Upper lobe of left lung (tissue), 6 donors: Measurements from ENCODE around the gene KCNJ6. TPM values are rescaled to one million over a fixed set of nuclear protein-coding genes. Genes with fewer than 3 reads are reported as not detected.

Experiments used
- ATAC-seq, 2 donors: fragments of 200-7000 bp; cut with Tn5 transposase; one replicate each; pipeline ENCODE4 v1.9.1; 2022; ENCODE audit warnings: mild to moderate bottlenecking in 2 of 2, moderate library complexity in 2 of 2; ENCODE audit not compliant: low FRiP score in 2 of 2
- DNase-seq, 2 donors: peaks; one replicate each; pipeline ENCODE4 v3.0.0-alpha.2; 2019 to 2020
- H3K27ac ChIP-seq, 4 donors: fragments of 200-600 bp; sonication (generic); one replicate each; pipeline ENCODE4 v1.5.1; 2016 to 2019
- H3K27me3 ChIP-seq, 4 donors: fragments of 200-600 bp; sonication (generic); one replicate each; pipeline ENCODE4 v1.5.1; 2017 to 2019
- H3K36me3 ChIP-seq, 4 donors: fragments of 200-600 bp; sonication (generic); one replicate each; pipeline ENCODE4 v1.5.1; 2016 to 2019
- H3K4me1 ChIP-seq, 4 donors: fragments of 200-600 bp; sonication (generic); one replicate each; pipeline ENCODE4 v1.5.1; 2018 to 2019
- H3K4me3 ChIP-seq, 4 donors: fragments of 200-600 bp; sonication (generic); one replicate each; pipeline ENCODE4 v1.5.1; 2017 to 2019; ENCODE audit warnings: mild to moderate bottlenecking in 2 of 4, moderate library complexity in 1 of 4
- H3K9me3 ChIP-seq, 4 donors: fragments of 200-600 bp; sonication (generic); one replicate each; pipeline ENCODE4 v1.5.1; 2018 to 2019
- EP300 ChIP-seq, 4 donors: sonication (generic); formaldehyde crosslinking; IDR thresholded peaks; one replicate each; pipeline ENCODE4 v1.5.1; 2017; ENCODE audit warnings: antibody characterized with exemption in 4 of 4, control low read depth in 2 of 4
- POLR2A ChIP-seq, 4 donors: fragments of 450-650 bp; IDR thresholded peaks; one replicate each; pipeline ENCODE4 v1.5.1; 2016 to 2017; ENCODE audit warnings: antibody characterized with exemption in 4 of 4, mild to moderate bottlenecking in 2 of 4
- POLR2AphosphoS5 ChIP-seq, 2 donors: sonication (generic); formaldehyde crosslinking; IDR thresholded peaks; one replicate each; pipeline ENCODE4 v1.5.1; 2017; ENCODE audit warnings: antibody characterized with exemption in 2 of 2
- WGBS, 2 donors: methylation state at CpG; one replicate each; pipeline ENCODE4 v1.1.5; 2017 to 2018; 5-methylcytosine and 5-hydroxymethylcytosine counted together
- total RNA-seq, 6 donors: library from RNA; depleted of rRNA in 4 of 6; stranded (reverse); fragments of >200 nt in 4 of 6; gene quantifications; one replicate each; pipeline versions ENCODE4 v1.1.0 to v1.2.1, GENCODE V29; 2016 to 2021
- TF ChIP-seq, protein P1 (sequence below), 6 experiments: fragments of 450-650 bp in 4 of 6; fragments of 200-600 bp in 2 of 6; sonication (generic) in 2 of 6; IDR thresholded peaks; one replicate each; pipeline ENCODE4 v1.5.1; 2016 to 2019; ENCODE audit warnings: antibody characterized with exemption in 6 of 6
- donor health status: DM: no; HTN: no; CAD: no; lungs with moderate emphysema.
- donor health status: DM: no; HTN: yes; CAD: no; lungs with severe emphysema.

KCNJ6 gene
- total RNA-seq, 6 donors from 2014 or later = 0.06 to 0.15 TPM; not detected in 4

DNA sequence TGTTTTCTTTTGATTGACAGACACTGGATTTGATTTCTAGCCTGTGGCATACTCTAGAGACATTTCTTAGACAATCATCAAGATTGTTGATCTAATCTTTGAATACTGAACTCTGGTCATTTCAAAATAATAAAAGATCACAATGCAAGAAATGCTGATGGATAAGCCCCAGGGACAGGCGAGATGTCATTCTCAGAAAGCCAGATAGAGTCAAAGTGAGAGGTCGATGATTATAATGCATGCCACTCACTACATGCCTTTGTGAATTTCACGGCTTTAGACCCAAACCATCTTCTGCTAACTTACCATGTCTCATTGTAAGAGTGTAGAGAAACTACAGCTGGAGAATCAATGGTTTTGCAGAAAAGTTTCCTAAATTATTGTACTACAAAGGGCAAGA lies 292.6 kb downstream of the KCNJ6 start:
- no peak for ATAC-seq

GRCh38 chr21:37623183-37623582 lies 293.1 kb downstream of the KCNJ6 start:
- Histone ChIP-seq H3K27me3 (no peaks in the 10 kb centered on the region), H3K27ac (peak overlapping the region in 1 of 4 donors; percentile 42), H3K36me3 (no peaks in the 10 kb centered on the region), H3K4me3 (no peak overlapping the region), H3K4me1 (peaks cover 8 to 14% (median 11%) of the 10 kb centered on the region in 4 donors), H3K9me3 (no peaks in the 10 kb centered on the region)
- ATAC-seq = no peak
- WGBS, 2 donors = 50 to 56% methylated on average over 3 of the region's 3 CpGs
- no peak for DNase-seq
- TF ChIP-seq, protein P1, sequence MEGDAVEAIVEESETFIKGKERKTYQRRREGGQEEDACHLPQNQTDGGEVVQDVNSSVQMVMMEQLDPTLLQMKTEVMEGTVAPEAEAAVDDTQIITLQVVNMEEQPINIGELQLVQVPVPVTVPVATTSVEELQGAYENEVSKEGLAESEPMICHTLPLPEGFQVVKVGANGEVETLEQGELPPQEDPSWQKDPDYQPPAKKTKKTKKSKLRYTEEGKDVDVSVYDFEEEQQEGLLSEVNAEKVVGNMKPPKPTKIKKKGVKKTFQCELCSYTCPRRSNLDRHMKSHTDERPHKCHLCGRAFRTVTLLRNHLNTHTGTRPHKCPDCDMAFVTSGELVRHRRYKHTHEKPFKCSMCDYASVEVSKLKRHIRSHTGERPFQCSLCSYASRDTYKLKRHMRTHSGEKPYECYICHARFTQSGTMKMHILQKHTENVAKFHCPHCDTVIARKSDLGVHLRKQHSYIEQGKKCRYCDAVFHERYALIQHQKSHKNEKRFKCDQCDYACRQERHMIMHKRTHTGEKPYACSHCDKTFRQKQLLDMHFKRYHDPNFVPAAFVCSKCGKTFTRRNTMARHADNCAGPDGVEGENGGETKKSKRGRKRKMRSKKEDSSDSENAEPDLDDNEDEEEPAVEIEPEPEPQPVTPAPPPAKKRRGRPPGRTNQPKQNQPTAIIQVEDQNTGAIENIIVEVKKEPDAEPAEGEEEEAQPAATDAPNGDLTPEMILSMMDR (IDR thresholded peaks at IDR 0.05) = no peak

More for the DNA sequence above, 292.6 kb downstream of the KCNJ6 start:
- H3K27me3 ChIP-seq = no peaks in the 10 kb centered on the region
- H3K4me1 ChIP-seq = peaks cover 8 to 14% (median 11%) of the 10 kb centered on the region in 4 donors
- no peak overlapping the region for H3K27ac ChIP-seq
- 78 to 93% methylated on average over 3 of the region's 3 CpGs for WGBS, 2 donors
- DNase-seq = no peak
- H3K4me3 ChIP-seq = no peak overlapping the region
- TF ChIP-seq EP300 (IDR thresholded peaks at IDR 0.05) (no peak), POLR2A (IDR thresholded peaks at IDR 0.05) (no peak)
- TF ChIP-seq, protein P1 (IDR thresholded peaks at IDR 0.05) = no peak
- H3K36me3 ChIP-seq = no peaks in the 10 kb centered on the region
- H3K9me3 ChIP-seq = no peaks in the 10 kb centered on the region

DNA sequence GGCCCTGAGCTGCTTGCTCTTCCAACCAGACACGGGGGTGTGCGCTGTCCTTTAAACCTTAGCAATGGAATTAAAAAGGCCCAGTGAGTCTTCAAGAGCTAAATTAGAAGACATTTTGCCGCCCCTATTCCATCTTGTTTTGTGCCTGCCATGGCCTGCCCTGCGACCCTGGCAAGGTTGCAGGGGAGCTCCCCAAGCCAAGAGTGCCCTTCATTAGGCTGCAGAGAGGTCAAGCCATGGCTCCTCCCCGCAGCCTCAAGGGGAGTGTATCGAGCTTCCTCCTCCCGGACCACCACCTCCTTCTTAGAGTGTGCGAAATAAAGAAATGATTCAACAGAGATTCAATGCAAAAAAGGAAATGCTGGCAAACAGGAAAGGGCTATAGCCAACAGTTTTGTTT lies 293.5 kb downstream of the KCNJ6 start:
- ATAC-seq (no peak), DNase-seq (no peak)
- H3K27me3 ChIP-seq = no peaks in the 10 kb centered on the region
- no peaks in the 10 kb centered on the region for H3K9me3 ChIP-seq
- WGBS, 2 donors = 62 to 76% methylated on average over 7 to 8 of the region's 8 CpGs
- H3K4me1 ChIP-seq = peaks cover 8 to 14% (median 11%) of the 10 kb centered on the region in 4 donors
- no peaks in the 10 kb centered on the region for H3K36me3 ChIP-seq
- TF ChIP-seq, protein P1 (IDR thresholded peaks at IDR 0.05) = no peak
- TF ChIP-seq POLR2A (IDR thresholded peaks at IDR 0.05) = no peak
- no peak for TF ChIP-seq POLR2AphosphoS5 (IDR thresholded peaks at IDR 0.05)
- no peak for TF ChIP-seq EP300 (IDR thresholded peaks at IDR 0.05)
- no peak overlapping the region for H3K4me3 ChIP-seq
- no peak overlapping the region for H3K27ac ChIP-seq

- TF ChIP-seq, protein P1 (IDR thresholded peaks at IDR 0.05) = no peak
- TF ChIP-seq POLR2A (IDR thresholded peaks at IDR 0.05) = no peak
- no peak for TF ChIP-seq EP300 (IDR thresholded peaks at IDR 0.05)
- TF ChIP-seq POLR2AphosphoS5 (IDR thresholded peaks at IDR 0.05) = no peak
- H3K36me3 ChIP-seq = no peaks in the 10 kb centered on the region
- no peak overlapping the region for H3K4me3 ChIP-seq
- no peak overlapping the region for H3K27ac ChIP-seq
- H3K4me1 ChIP-seq = peaks cover 0 to 6% (median 6%) of the 10 kb centered on the region in 4 donors
- no peaks in the 10 kb centered on the region for H3K9me3 ChIP-seq
- DNase-seq = no peak
- ATAC-seq = no peak
- H3K27me3 ChIP-seq = no peaks in the 10 kb centered on the region
Observed at GRCh38 chr21:37620401-37620800, 295.9 kb downstream of the KCNJ6 start.

DNA sequence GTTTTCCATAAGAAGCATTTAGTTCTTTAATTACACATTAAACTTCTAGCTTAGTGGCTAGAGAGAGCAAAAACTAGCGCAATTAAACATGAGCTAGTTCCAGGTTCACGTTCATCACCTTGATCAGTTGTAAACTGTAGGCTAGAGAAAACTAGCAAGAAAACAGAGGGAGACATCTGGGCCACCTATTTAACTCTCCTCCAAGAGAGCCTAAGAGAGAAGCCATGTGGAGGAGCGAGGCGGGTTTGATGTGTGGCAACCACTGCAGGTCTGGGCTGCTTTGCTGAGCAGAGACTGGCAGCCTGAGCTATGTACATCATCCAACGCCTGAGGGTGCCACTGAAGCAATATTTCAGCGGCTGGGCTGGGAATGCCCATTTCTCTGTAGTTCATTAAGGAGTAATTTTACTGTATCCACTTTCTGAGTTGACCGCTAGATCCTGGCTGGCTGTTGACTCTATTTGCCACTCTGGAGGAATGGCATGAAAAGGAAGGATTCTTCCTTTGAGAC lies 296.7 kb downstream of the KCNJ6 start:
- Histone ChIP-seq H3K9me3 (no peaks in the 10 kb centered on the region), H3K27ac (no peak overlapping the region), H3K4me1 (peaks cover 0 to 6% (median 6%) of the 10 kb centered on the region in 4 donors), H3K27me3 (no peaks in the 10 kb centered on the region), H3K4me3 (no peak overlapping the region), H3K36me3 (no peaks in the 10 kb centered on the region)
- DNase-seq = no peak
- WGBS, 2 donors = 94 to 95% methylated on average over 7 of the region's 7 CpGs
- TF ChIP-seq EP300 (IDR thresholded peaks at IDR 0.05) = no peak
- TF ChIP-seq, protein P1 (IDR thresholded peaks at IDR 0.05) = no peak
- TF ChIP-seq POLR2A (IDR thresholded peaks at IDR 0.05) = no peak
- TF ChIP-seq POLR2AphosphoS5 (IDR thresholded peaks at IDR 0.05) = no peak
- no peak for ATAC-seq
